IMR-90 (cell line): ENCODE results near the gene IGF2R. TPM values are rescaled to one million over a fixed set of nuclear protein-coding genes. Genes with fewer than 3 reads are reported as not detected.

ENCODE experiments used
- ATAC-seq: fragments of 200-7000 bp; cut with Tn5 transposase; 2 replicates; pipeline ENCODE4 v1.9.1; 2020; ENCODE audit warnings: low read depth, mild to moderate bottlenecking, moderate library complexity
- BruUV-seq: library from RNA; stranded (reverse); fragments of 400-500 nt; replicated peaks from 2 replicates; lab custom pipeline; 2021; lab: Mats Ljungman, UMichigan
- CTCF ChIA-PET: fragments of 300-600 bp; formaldehyde crosslinking; extraction: SDS; loops from one replicate; lab custom pipeline; 2021; ENCODE audit warnings: antibody characterized with exemption; lab: Yijun Ruan, JAX
- POLR2A ChIA-PET: fragments of 300-600 bp; sonication (Branson Sonifier 250); formaldehyde crosslinking; loops from one replicate; lab custom pipeline; 2022; ENCODE audit warnings: antibody characterized with exemption; ENCODE audit not compliant: unreplicated experiment; lab: Charles Lee
- DNase-seq: peaks from one replicate; pipeline ENCODE4 v3.0.0; 2013
- H2AFZ ChIP-seq: replicated peaks from 2 replicates; pipeline ENCODE3; 2013; ENCODE audit warnings: low read length, mild to moderate bottlenecking; ENCODE audit not compliant: poor library complexity
- H2AK5ac ChIP-seq: 2 replicates; pipeline ENCODE4 v1.6.1; 2013; ENCODE audit warnings: low read depth, low read length, inconsistent platforms
- H2AK9ac ChIP-seq: replicated peaks from 2 replicates; pipeline ENCODE3; 2013; ENCODE audit warnings: mild to moderate bottlenecking, low read depth, low read length, moderate library complexity; ENCODE audit not compliant: poor library complexity
- H2BK120ac ChIP-seq: 2 replicates; pipeline ENCODE4 v1.6.1; 2013; ENCODE audit warnings: low read depth, low read length, inconsistent platforms
- H2BK15ac ChIP-seq: 3 replicates; pipeline ENCODE4 v1.6.1; 2013; ENCODE audit warnings: low read depth, low read length, inconsistent platforms
- H2BK20ac ChIP-seq: 2 replicates; pipeline ENCODE4 v1.6.1; 2013; ENCODE audit warnings: low read depth, mild to moderate bottlenecking, inconsistent platforms, low read length, moderate library complexity
- H2BK5ac ChIP-seq: 2 replicates; pipeline ENCODE4 v1.6.1; 2013; ENCODE audit warnings: mild to moderate bottlenecking, low read depth, low read length, inconsistent platforms; ENCODE audit not compliant: poor library complexity, severe bottlenecking
- H3K14ac ChIP-seq: replicated peaks from 2 replicates; pipeline ENCODE4 v1.6.1; 2013; ENCODE audit warnings: low read depth, low read length, inconsistent platforms
- H3K18ac ChIP-seq: 2 replicates; pipeline ENCODE4 v1.6.1; 2013; ENCODE audit warnings: low read depth, low read length, control low read depth
- H3K23ac ChIP-seq: 2 replicates; pipeline ENCODE4 v1.6.1; 2013; ENCODE audit warnings: low read depth, low read length, inconsistent platforms
- H3K27ac ChIP-seq: 2 replicates; pipeline ENCODE4 v1.5.1; 2013; ENCODE audit warnings: mild to moderate bottlenecking, control low read depth, low read length; ENCODE audit not compliant: insufficient read depth
- H3K27me3 ChIP-seq: 2 replicates; pipeline ENCODE4 v1.6.1; 2013; ENCODE audit warnings: low read length; ENCODE audit not compliant: control insufficient read depth, insufficient read depth
- H3K36me3 ChIP-seq: 2 replicates; pipeline ENCODE4 v1.6.1; 2013; ENCODE audit warnings: low read length, mixed read lengths; ENCODE audit not compliant: control insufficient read depth, insufficient read depth
- H3K4ac ChIP-seq: 2 replicates; pipeline ENCODE4 v1.6.1; 2013; ENCODE audit warnings: low read depth, low read length, inconsistent platforms
- H3K4me1 ChIP-seq: 2 replicates; pipeline ENCODE4 v1.6.1; 2013; ENCODE audit warnings: low read length, mixed read lengths; ENCODE audit not compliant: control insufficient read depth, insufficient read depth
- H3K4me2 ChIP-seq: 2 replicates; pipeline ENCODE4 v1.6.1; 2013; ENCODE audit warnings: low read depth, mild to moderate bottlenecking, control low read depth, low read length, moderate library complexity
- H3K4me3 ChIP-seq: 2 replicates; pipeline ENCODE4 v1.5.1; 2013; ENCODE audit warnings: low read depth, mild to moderate bottlenecking, control low read depth, low read length, moderate library complexity; ENCODE audit not compliant: insufficient read depth
- H3K56ac ChIP-seq: 2 replicates; pipeline ENCODE4 v1.6.1; 2013; ENCODE audit warnings: low read length, inconsistent platforms; ENCODE audit not compliant: insufficient read depth; ENCODE audit errors: extremely low read depth
- H3K79me1 ChIP-seq, 2 experiments: 2 replicates each; pipeline ENCODE4 v1.6.1; 2013; ENCODE audit warnings: low read length in 2 of 2, inconsistent platforms in 1 of 2, low read depth in 1 of 2
- H3K9ac ChIP-seq: 2 replicates; pipeline ENCODE4 v1.6.1; 2013; ENCODE audit warnings: low read depth, low read length, control low read depth
- H3K9me1 ChIP-seq: 2 replicates; pipeline ENCODE4 v1.6.1; 2013; ENCODE audit warnings: low read length, inconsistent platforms; ENCODE audit not compliant: insufficient read depth
- H3K9me3 ChIP-seq: 2 replicates; pipeline ENCODE4 v1.6.1; 2013; ENCODE audit warnings: low read length; ENCODE audit not compliant: control insufficient read depth, insufficient read depth
- H4K20me1 ChIP-seq: 2 replicates; pipeline ENCODE4 v1.6.1; 2013; ENCODE audit warnings: low read length, inconsistent platforms; ENCODE audit not compliant: insufficient read depth
- H4K5ac ChIP-seq: 2 replicates; pipeline ENCODE4 v1.6.1; 2013; ENCODE audit warnings: mild to moderate bottlenecking, low read depth, low read length, control low read depth
- H4K8ac ChIP-seq, 2 experiments: 2 replicates each; pipeline ENCODE4 v1.6.1; 2013; ENCODE audit warnings: low read depth in 2 of 2, low read length in 2 of 2, control low read depth in 1 of 2, inconsistent platforms in 1 of 2
- H4K91ac ChIP-seq: 2 replicates; pipeline ENCODE4 v1.6.1; 2013; ENCODE audit warnings: low read depth, low read length, inconsistent platforms; ENCODE audit not compliant: insufficient read depth
- CHD1 ChIP-seq: IDR thresholded peaks from 2 replicates; pipeline ENCODE4 v1.6.1; 2012; ENCODE audit warnings: low read depth, low read length, improper control_type of control experiment
- RFX5 ChIP-seq: IDR thresholded peaks from 2 replicates; pipeline ENCODE4 v1.8.0; 2012; ENCODE audit warnings: low read depth, mild to moderate bottlenecking, low read length, moderate library complexity
- WGBS, 2 experiments: methylation state at CpG; one replicate each; pipeline versions ENCODE4 v1.1.5 to v1.1.7; 2013; ENCODE audit warnings: missing lambda C conversion rate in 2 of 2; ENCODE audit not compliant: insufficient read length in 1 of 2; ENCODE audit errors: extremely low coverage in 2 of 2; 5-methylcytosine and 5-hydroxymethylcytosine counted together
- dilution Hi-C: fragments of 300-500 bp; cut with HindIII; formaldehyde crosslinking; loops from one replicate; pipeline ENCODE4 v1.14.3; 2018; ENCODE audit warnings: low sequenced_read_pairs; ENCODE audit not compliant: unreplicated experiment
- in situ Hi-C: fragments of 300-500 bp; cut with MboI; formaldehyde crosslinking; loops from 3 replicates; pipeline ENCODE4 v1.14.3; 2019; ENCODE audit warnings: low sequenced_read_pairs, inconsistent platforms, mixed read lengths
- intact Hi-C: fragments of 100-400 bp; cut with micrococcal nuclease; formaldehyde crosslinking; loops from 2 replicates; pipeline ENCODE4 v1.10.0; 2022
- polyA plus RNA-seq, 3 experiments: library from polyadenylated mRNA; depleted of rRNA; stranded (reverse); fragments of >200 nt; gene quantifications; 2 replicates each; pipeline ENCODE4 v1.2.3, GENCODE V29; 2012; ENCODE audit warnings: low replicate concordance in 1 of 3
- total RNA-seq: library from RNA; depleted of rRNA; stranded (reverse); fragments of >200 nt; gene quantifications from 2 replicates; pipeline ENCODE4 v1.2.3, GENCODE V29; 2012

The IGF2R gene
- total and polyA plus RNA-seq, 2 of the 4 experiments (the other 2 are of a cell fraction) = 33.2 to 41.4 TPM

DNA sequence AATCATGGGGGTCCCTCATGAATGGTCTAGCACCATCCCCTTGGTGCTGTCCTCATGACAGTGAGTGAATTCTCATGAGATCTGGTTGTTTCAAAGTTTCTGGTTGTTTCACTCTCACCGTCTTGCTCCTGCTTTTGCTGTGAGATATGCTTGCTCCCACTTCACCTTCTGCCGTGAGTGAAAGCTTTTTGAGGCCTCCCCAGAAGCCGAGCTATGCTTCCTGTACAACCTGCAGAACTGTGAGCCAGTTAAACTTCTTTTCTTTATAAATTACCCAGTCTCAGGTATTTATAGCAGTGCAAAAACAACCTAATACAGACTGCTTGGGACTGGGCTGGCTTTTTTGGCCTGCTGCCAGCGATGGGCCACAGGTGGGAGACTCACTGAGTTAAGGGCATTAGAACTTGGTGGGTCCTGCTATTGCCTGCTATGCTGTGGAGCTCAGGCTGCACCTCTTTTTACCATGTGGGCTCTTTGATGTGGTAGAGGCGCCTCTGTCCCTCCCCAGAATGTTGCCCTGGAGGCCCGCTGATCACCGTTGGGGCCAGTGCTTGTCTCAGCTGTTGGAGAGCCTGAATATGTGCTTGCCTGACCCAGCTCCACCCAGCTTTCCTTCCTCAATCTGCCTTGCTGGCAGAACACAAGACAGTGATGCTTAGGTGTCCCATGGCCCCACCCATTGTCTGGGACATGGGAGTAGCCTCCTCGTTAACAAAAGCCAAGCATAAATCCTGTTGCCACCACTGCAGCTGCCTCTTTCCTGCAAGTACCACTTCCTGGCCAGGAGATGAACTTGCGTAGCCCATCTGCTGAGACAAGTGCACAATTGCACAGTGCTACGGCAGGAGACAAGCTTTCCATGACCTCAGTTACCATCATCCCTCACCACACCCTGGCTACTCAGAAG is 47.1 kb downstream of the IGF2R start (continued):
- no peak for TF ChIP-seq CHD1

DNA sequence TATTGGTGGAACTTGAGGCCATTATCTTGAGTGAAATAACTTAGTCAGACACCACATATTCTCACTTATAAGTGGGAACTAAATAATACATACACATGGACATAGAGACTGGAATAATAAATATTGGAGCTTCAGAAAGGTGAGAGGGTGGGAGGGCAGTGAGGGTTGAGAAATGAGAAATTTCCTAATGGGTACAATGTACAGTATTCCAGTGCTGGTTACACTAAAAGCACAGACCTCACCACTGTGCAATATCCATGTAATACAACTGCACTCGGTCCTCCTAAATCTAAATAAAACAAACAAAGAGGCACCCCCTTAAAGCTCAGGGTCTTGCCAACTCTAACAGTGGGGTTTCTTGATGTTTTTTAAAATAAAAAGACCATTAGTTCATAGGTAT is 53.2 kb downstream of the IGF2R start:
- H4K8ac ChIP-seq = no peak overlapping the region
- ChIA-PET POLR2A (no interaction called here), CTCF (no interaction called here)
- H3K18ac ChIP-seq = no peak overlapping the region
- WGBS, 2 experiments = no CpG with 5 or more reads among the region's 1 CpG
- H2BK120ac ChIP-seq = no peak overlapping the region
- BruUV-seq = no TSS peak
- H3K4me2 ChIP-seq = no peak overlapping the region
- no peak overlapping the region for H2BK20ac ChIP-seq
- H3K27me3 ChIP-seq = no peaks in the 10 kb centered on the region
- H3K4me3 ChIP-seq = no peak overlapping the region
- no peaks in the 10 kb centered on the region for H3K4me1 ChIP-seq
- intact Hi-C loops (no loop called here), dilution Hi-C loops (no loop called here), in situ Hi-C loops (no loop called here)
- H3K27ac ChIP-seq = no peak overlapping the region
- no peak overlapping the region for H2AFZ ChIP-seq
- no peak overlapping the region for H3K56ac ChIP-seq
- no peak for TF ChIP-seq RFX5
- no peak overlapping the region for H2AK5ac ChIP-seq
- no peak for ATAC-seq
- H3K36me3 ChIP-seq = peaks cover 16% of the 10 kb centered on the region
- no peak overlapping the region for H4K91ac ChIP-seq
- peaks cover 13% of the 10 kb centered on the region; the same call in 1 of the 2 replicates for H3K9me1 ChIP-seq
- no peak overlapping the region for H2BK15ac ChIP-seq
- no peak overlapping the region for H2AK9ac ChIP-seq
- no peak overlapping the region for H3K9ac ChIP-seq
- no peak overlapping the region for H3K23ac ChIP-seq
- H3K79me1 ChIP-seq = peaks cover 14 to 25% of the 10 kb centered on the region in 2 experiments; a peak in 3 of 4 replicates
- DNase-seq = no peak
- H4K20me1 ChIP-seq = peaks cover 4% of the 10 kb centered on the region; the same call in 1 of the 2 replicates
- no peaks in the 10 kb centered on the region for H3K9me3 ChIP-seq
- H3K4ac ChIP-seq = no peak overlapping the region
- no peak overlapping the region for H3K14ac ChIP-seq
- no peak overlapping the region for H4K5ac ChIP-seq
- H2BK5ac ChIP-seq = no peak overlapping the region
